ENCODE measurements around the gene CPNE5. TPM values are rescaled to one million over a fixed set of nuclear protein-coding genes. Genes with fewer than 3 reads are reported as not detected.
A peak's percentile ranks its signal among the peaks of the same experiment; 100 is the strongest.

CPNE5 gene
- total RNA-seq, 1 donor from 2014 or later = 1.3 TPM

GRCh38 chr6:36700071-36700812 lies 139.0 kb downstream of the CPNE5 start:
- Histone ChIP-seq H3K4me1 (no peaks in the 10 kb centered on the region), H3K9me3 (no peaks in the 10 kb centered on the region), H3K4me3 (no peak overlapping the region), H3K27me3 (no peaks in the 10 kb centered on the region), H3K27ac (no peak overlapping the region), H3K36me3 (no peaks in the 10 kb centered on the region)
- peak in 1 of 2 donors; percentile 27 for DNase-seq (ENCODE audit: low spot score in 2 of 2)
- intact Hi-C loops (cut with DNase I) = no loop called here
- TF ChIP-seq, protein P1, sequence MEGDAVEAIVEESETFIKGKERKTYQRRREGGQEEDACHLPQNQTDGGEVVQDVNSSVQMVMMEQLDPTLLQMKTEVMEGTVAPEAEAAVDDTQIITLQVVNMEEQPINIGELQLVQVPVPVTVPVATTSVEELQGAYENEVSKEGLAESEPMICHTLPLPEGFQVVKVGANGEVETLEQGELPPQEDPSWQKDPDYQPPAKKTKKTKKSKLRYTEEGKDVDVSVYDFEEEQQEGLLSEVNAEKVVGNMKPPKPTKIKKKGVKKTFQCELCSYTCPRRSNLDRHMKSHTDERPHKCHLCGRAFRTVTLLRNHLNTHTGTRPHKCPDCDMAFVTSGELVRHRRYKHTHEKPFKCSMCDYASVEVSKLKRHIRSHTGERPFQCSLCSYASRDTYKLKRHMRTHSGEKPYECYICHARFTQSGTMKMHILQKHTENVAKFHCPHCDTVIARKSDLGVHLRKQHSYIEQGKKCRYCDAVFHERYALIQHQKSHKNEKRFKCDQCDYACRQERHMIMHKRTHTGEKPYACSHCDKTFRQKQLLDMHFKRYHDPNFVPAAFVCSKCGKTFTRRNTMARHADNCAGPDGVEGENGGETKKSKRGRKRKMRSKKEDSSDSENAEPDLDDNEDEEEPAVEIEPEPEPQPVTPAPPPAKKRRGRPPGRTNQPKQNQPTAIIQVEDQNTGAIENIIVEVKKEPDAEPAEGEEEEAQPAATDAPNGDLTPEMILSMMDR (IDR thresholded peaks at IDR 0.05) = no peak

- Histone ChIP-seq H3K4me1 (no peaks in the 10 kb centered on the region), H3K27me3 (no peaks in the 10 kb centered on the region), H3K36me3 (no peaks in the 10 kb centered on the region), H3K27ac (no peak overlapping the region), H3K9me3 (no peaks in the 10 kb centered on the region), H3K4me3 (no peak overlapping the region)
- DNase-seq (ENCODE audit: low spot score in 2 of 2) = peak in 1 of 2 donors; percentile 40
- TF ChIP-seq, protein P1 (IDR thresholded peaks at IDR 0.05) = no peak
- intact Hi-C loops (cut with DNase I) = no loop called here
Observed at GRCh38 chr6:36699348-36699747, 139.9 kb downstream of the CPNE5 start.

GRCh38 chr6:36698871-36699271 lies 140.4 kb downstream of the CPNE5 start:
- Histone ChIP-seq H3K27ac (no peak overlapping the region), H3K27me3 (no peaks in the 10 kb centered on the region), H3K4me3 (no peak overlapping the region), H3K9me3 (no peaks in the 10 kb centered on the region), H3K36me3 (no peaks in the 10 kb centered on the region), H3K4me1 (no peaks in the 10 kb centered on the region)
- intact Hi-C loops (cut with DNase I) = no loop called here
- TF ChIP-seq, protein P1 (IDR thresholded peaks at IDR 0.05) = no peak
- DNase-seq (ENCODE audit: low spot score in 2 of 2) = peak in 1 of 2 donors; percentile 19

GRCh38 chr6:36698196-36698595 lies 141.0 kb downstream of the CPNE5 start:
- intact Hi-C loops (cut with DNase I) = no loop called here
- H3K4me1 ChIP-seq = no peaks in the 10 kb centered on the region
- no peak overlapping the region for H3K4me3 ChIP-seq
- no peaks in the 10 kb centered on the region for H3K9me3 ChIP-seq
- no peaks in the 10 kb centered on the region for H3K36me3 ChIP-seq
- TF ChIP-seq, protein P1 (IDR thresholded peaks at IDR 0.05) = no peak
- H3K27ac ChIP-seq = no peak overlapping the region
- DNase-seq (ENCODE audit: low spot score in 2 of 2) = peak in 1 of 2 donors; percentile 58
- H3K27me3 ChIP-seq = no peaks in the 10 kb centered on the region

DNA sequence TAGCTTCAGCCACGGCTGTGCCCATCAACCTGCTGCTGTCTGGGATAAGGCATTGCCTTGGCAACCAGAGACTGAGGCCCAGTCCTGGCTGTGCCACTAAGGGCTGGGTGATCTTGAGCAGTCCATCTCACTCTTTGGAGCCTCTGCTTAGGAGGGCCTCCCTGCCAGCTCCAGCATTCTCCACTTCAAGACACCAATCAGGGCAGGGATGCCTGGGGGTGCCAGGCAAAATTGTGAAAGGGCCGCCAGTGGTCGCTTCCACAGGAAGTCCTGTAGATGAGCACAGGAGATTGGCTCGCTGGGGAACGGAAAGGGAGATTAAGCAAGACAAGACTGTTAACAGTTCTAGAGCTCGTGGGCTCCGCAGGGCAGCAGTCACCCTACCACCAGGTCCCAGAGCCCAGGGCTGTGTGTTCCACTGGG lies 141.8 kb downstream of the CPNE5 start, which contains the start of gene RAB44:
TSS of gene RAB44 (plus strand) at position 346 of the 423 bp plus-strand sequence. CDS start 6,410 bp downstream, outside the sequence.
- intact Hi-C loops (cut with DNase I) = no loop called here

More for the DNA sequence above, 141.8 kb downstream of the CPNE5 start, which contains the start of gene RAB44:
- H3K27me3 ChIP-seq = no peaks in the 10 kb centered on the region
- TF ChIP-seq, protein P1 (IDR thresholded peaks at IDR 0.05) = no peak
- H3K36me3 ChIP-seq = no peaks in the 10 kb centered on the region
- H3K9me3 ChIP-seq = no peaks in the 10 kb centered on the region
- H3K4me1 ChIP-seq = peaks cover under 1 to 2% of the 10 kb centered on the region in 2 donors
- no peak within 1 kb of the TSS for H3K4me3 ChIP-seq
- no peak within 1 kb of the TSS for H3K27ac ChIP-seq
- DNase-seq (ENCODE audit: low spot score in 2 of 2) = peak in 1 of 2 donors; percentile 59

Measured in ascending aorta (tissue), 2 donors.